Suprapubic skin (tissue), 4 donors: ENCODE measurements around the gene GLG1. TPM values are rescaled to one million over a fixed set of nuclear protein-coding genes. Genes with fewer than 3 reads are reported as not detected.

Experiments
- DNase-seq, 2 donors: peaks; one replicate each; pipeline ENCODE4 v3.0.0-alpha.2; 2019; ENCODE audit warnings: low spot score in 2 of 2
- H3K27ac ChIP-seq: fragments of 200-600 bp; sonication (generic); one replicate; pipeline ENCODE4 v1.5.1; 2019
- H3K27me3 ChIP-seq: fragments of 200-600 bp; sonication (generic); one replicate; pipeline ENCODE4 v1.5.1; 2019
- H3K36me3 ChIP-seq: fragments of 200-600 bp; sonication (generic); one replicate; pipeline ENCODE4 v1.5.1; 2019
- H3K4me1 ChIP-seq: fragments of 200-600 bp; sonication (generic); one replicate; pipeline ENCODE4 v1.5.1; 2019
- H3K4me3 ChIP-seq: fragments of 200-600 bp; sonication (generic); one replicate; pipeline ENCODE4 v1.5.1; 2019; ENCODE audit warnings: mild to moderate bottlenecking
- H3K9me3 ChIP-seq: fragments of 200-600 bp; sonication (generic); one replicate; pipeline ENCODE4 v1.5.1; 2019
- EP300 ChIP-seq: sonication (generic); formaldehyde crosslinking; IDR thresholded peaks from one replicate; pipeline ENCODE4 v1.6.1; 2017; ENCODE audit warnings: antibody characterized with exemption
- POLR2A ChIP-seq, 2 donors: fragments of 450-650 bp; IDR thresholded peaks; one replicate each; pipeline ENCODE4 v1.6.1; 2017; ENCODE audit warnings: antibody characterized with exemption in 2 of 2, mild to moderate bottlenecking in 2 of 2, moderate library complexity in 2 of 2
- POLR2AphosphoS5 ChIP-seq, 3 donors: sonication (generic); formaldehyde crosslinking; IDR thresholded peaks; one replicate each; pipeline ENCODE4 v1.6.1; 2017; ENCODE audit warnings: antibody characterized with exemption in 3 of 3
- WGBS: methylation state at CpG from one replicate; pipeline ENCODE4 v1.1.5; 2018; 5-methylcytosine and 5-hydroxymethylcytosine counted together
- total RNA-seq, 4 donors: library from RNA; depleted of rRNA; stranded (reverse); fragments of >200 nt; gene quantifications; one replicate each; pipeline ENCODE4 v1.1.0, GENCODE V29; 2016
- TF ChIP-seq, protein P1 (sequence below), 2 donors: fragments of 200-600 bp in 1 of 2; fragments of 450-650 bp in 1 of 2; sonication (generic) in 1 of 2; IDR thresholded peaks; one replicate each; pipeline ENCODE4 v1.5.1; 2016 to 2019; ENCODE audit warnings: antibody characterized with exemption in 2 of 2, mild to moderate bottlenecking in 1 of 2, moderate library complexity in 1 of 2

The GLG1 gene
- total RNA-seq, 4 donors from 2014 or later, result 62.5 to 160 (median 89.6) TPM

DNA sequence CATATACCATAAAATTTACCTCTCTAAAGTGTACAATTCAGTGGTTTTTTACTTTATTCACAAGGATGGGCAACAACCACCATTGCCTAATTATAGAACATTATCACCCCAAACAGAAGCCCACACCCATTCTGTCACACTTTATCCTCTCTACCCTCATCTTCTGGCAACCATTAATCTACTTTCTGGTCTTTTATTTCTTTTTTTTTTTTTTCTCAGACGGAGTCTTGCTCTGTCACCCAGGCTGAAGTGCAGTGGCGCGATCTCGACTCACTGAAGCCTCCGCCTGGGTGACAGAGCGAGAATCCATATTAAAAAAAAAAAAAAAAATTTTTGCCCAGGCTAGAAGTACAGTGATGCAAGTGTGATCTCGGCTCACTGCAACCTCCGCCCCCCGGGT lies 95.0 kb downstream of the GLG1 start:
- 82% methylated on average over 9 of the region's 9 CpGs for WGBS
- Histone ChIP-seq H3K36me3 (peaks cover 7% of the 10 kb centered on the region), H3K4me1 (no peaks in the 10 kb centered on the region), H3K9me3 (no peaks in the 10 kb centered on the region), H3K27ac (no peak overlapping the region), H3K27me3 (no peaks in the 10 kb centered on the region), H3K4me3 (no peak overlapping the region)
- DNase-seq, result no peak
- TF ChIP-seq, protein P1, sequence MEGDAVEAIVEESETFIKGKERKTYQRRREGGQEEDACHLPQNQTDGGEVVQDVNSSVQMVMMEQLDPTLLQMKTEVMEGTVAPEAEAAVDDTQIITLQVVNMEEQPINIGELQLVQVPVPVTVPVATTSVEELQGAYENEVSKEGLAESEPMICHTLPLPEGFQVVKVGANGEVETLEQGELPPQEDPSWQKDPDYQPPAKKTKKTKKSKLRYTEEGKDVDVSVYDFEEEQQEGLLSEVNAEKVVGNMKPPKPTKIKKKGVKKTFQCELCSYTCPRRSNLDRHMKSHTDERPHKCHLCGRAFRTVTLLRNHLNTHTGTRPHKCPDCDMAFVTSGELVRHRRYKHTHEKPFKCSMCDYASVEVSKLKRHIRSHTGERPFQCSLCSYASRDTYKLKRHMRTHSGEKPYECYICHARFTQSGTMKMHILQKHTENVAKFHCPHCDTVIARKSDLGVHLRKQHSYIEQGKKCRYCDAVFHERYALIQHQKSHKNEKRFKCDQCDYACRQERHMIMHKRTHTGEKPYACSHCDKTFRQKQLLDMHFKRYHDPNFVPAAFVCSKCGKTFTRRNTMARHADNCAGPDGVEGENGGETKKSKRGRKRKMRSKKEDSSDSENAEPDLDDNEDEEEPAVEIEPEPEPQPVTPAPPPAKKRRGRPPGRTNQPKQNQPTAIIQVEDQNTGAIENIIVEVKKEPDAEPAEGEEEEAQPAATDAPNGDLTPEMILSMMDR (IDR thresholded peaks at IDR 0.05), result no peak
- TF ChIP-seq EP300 (no peak), POLR2AphosphoS5 (IDR thresholded peaks at IDR 0.05) (no peak), POLR2A (IDR thresholded peaks at IDR 0.05) (no peak)

DNA sequence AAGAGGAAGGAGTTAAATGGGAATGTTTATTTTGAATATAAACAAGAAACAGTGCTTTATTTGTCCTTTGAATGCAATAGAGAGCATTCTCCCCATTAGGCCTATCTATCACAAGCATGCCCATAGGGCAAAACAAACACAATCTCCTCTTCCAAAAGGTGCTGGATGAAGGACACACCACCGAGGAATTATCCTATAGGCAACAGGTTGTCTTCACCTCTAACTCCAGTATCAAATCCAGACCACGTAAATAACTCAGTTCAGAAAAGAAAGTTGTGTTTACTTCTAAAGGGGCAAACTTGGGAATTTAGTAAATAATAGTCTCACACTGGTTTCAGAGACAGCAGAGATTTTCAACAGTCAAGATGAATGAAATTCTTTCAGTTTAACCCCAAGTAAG lies 101.9 kb downstream of the GLG1 start:
- DNase-seq, result no peak
- H3K9me3 ChIP-seq, result no peaks in the 10 kb centered on the region
- H3K4me3 ChIP-seq, result no peak overlapping the region
- H3K27ac ChIP-seq, result no peak overlapping the region
- H3K36me3 ChIP-seq, result peaks cover 16% of the 10 kb centered on the region
- no peaks in the 10 kb centered on the region for H3K4me1 ChIP-seq
- H3K27me3 ChIP-seq, result no peaks in the 10 kb centered on the region
- TF ChIP-seq EP300, result no peak
- TF ChIP-seq, protein P1 (IDR thresholded peaks at IDR 0.05), result no peak
- no peak for TF ChIP-seq POLR2A (IDR thresholded peaks at IDR 0.05)
- no peak for TF ChIP-seq POLR2AphosphoS5 (IDR thresholded peaks at IDR 0.05)
- WGBS, result 79% methylated on average over 2 of the region's 2 CpGs

DNA sequence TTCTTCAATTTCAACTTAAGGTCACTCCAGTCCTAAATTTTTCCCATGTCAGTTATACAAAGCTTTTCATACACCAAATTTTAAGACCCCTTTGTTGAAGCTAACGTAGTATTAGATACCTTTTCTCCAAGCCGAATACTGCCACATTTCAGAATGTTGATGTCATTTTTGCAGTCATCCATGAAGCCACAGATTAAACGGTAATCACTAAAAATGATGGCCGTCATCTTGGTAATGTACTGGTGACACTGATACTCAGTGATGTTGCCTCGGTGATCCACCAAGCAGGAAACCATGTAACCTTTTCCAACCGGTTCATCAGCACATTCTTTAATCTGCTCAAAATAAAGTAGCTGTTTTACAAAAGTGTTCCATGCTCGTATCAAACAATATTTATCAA lies 103.5 kb downstream of the GLG1 start:
- Histone ChIP-seq H3K4me3 (no peak overlapping the region), H3K9me3 (no peaks in the 10 kb centered on the region), H3K27ac (no peak overlapping the region), H3K4me1 (no peaks in the 10 kb centered on the region), H3K27me3 (no peaks in the 10 kb centered on the region), H3K36me3 (peaks cover 16% of the 10 kb centered on the region)
- TF ChIP-seq POLR2A (IDR thresholded peaks at IDR 0.05) (no peak), POLR2AphosphoS5 (IDR thresholded peaks at IDR 0.05) (no peak), EP300 (no peak)
- TF ChIP-seq, protein P1 (IDR thresholded peaks at IDR 0.05), result no peak
- DNase-seq, result no peak
- 88% methylated on average over 7 of the region's 7 CpGs for WGBS

DNA sequence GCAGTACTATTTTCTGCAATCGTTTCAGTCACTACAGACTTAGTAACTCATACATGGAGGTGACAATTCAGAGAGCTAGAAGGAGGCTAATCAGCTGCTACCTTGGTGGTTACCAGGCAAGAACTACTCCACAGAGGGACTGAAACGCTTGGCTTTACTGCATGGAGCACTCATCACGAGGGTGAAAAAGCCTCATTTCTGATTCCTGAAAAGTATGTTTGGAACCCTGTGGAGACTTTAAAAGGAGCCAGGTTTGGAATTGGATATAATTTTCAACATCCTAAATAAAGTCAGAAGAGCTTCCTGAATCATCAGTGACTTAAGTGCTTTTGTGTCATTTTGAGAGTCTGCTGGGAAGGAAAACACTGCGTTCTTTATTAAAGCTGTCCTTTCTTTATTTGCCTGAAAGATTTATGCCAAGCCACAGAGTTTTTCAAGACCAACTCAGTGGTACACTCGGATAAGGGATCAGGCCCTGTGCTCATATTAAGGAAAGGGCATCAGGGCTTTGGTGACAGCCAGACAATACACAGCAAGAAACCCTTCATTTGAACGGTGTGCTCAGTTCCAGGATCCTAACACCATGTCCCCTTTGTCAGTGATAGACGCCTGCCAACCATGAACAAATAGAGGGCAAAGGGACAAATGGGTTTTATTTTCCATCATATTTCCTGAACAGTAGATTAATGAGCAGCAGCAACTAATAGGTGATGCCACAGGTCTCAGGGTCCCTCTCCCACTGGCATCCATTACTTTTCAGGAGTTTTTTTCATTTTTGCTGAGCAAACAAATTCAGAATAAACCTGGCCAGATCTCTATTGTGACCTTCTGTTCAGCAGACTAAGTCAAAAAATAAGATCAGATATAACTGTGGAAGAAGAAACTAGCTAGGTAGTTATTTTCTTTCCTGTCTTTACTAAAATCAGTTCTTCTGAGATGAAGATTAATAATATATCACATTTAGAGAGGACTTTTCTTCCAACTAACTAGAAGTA lies 105.1 kb downstream of the GLG1 start:
- Histone ChIP-seq H3K27ac (no peak overlapping the region), H3K27me3 (no peaks in the 10 kb centered on the region), H3K4me1 (no peaks in the 10 kb centered on the region), H3K4me3 (no peak overlapping the region), H3K36me3 (peaks cover 7% of the 10 kb centered on the region), H3K9me3 (no peaks in the 10 kb centered on the region)
- DNase-seq, result no peak
- WGBS, result 68% methylated on average over 7 of the region's 7 CpGs
- TF ChIP-seq POLR2A (IDR thresholded peaks at IDR 0.05) (no peak), EP300 (no peak), POLR2AphosphoS5 (IDR thresholded peaks at IDR 0.05) (no peak)
- TF ChIP-seq, protein P1 (IDR thresholded peaks at IDR 0.05), result no peak

DNA sequence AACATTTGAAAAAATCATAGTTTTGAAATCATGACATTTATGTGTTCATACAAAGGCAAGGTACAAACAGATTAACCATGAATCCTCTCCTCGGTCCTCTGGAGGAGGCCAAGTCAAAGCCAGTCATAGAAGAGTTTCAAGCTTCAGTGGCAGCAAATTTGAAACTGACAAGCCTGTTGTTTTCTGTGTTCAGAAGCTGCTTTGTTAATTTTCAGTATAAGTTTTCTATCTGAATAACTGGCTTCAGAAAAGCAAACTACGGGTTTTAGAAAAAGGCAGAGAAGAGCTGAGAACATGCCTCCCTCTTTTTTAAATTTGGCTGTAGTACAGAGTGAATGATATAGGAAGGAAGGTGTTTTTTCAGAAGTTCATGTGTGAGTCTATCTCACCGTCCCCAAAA lies 106.0 kb downstream of the GLG1 start:
- Histone ChIP-seq H3K27ac (no peak overlapping the region), H3K4me3 (no peak overlapping the region), H3K36me3 (peaks cover 6% of the 10 kb centered on the region), H3K9me3 (no peaks in the 10 kb centered on the region), H3K4me1 (no peaks in the 10 kb centered on the region), H3K27me3 (no peaks in the 10 kb centered on the region)
- TF ChIP-seq, protein P1 (IDR thresholded peaks at IDR 0.05), result no peak
- TF ChIP-seq POLR2AphosphoS5 (IDR thresholded peaks at IDR 0.05) (no peak), POLR2A (IDR thresholded peaks at IDR 0.05) (no peak), EP300 (no peak)
- 79% methylated on average over 3 of the region's 3 CpGs for WGBS
- no peak for DNase-seq
